HepG2 (cell line): ENCODE measurements around the gene PISD. TPM values are rescaled to one million over a fixed set of nuclear protein-coding genes. Genes with fewer than 3 reads are reported as not detected.

Experiments
- ATAC-seq: fragments of 200-7000 bp; cut with Tn5 transposase; 3 replicates; pipeline ENCODE4 v1.9.1; 2020; ENCODE audit warnings: mild to moderate bottlenecking, moderate library complexity
- BruUV-seq: library from RNA; stranded (reverse); fragments of 400-500 nt; replicated peaks from 2 replicates; lab custom pipeline; 2021; lab: Mats Ljungman, UMichigan
- CTCF ChIA-PET: fragments of 300-600 bp; formaldehyde crosslinking; extraction: SDS; loops from one replicate; lab custom pipeline; 2021; ENCODE audit warnings: low total read pairs, inconsistent platforms, low intra/inter-chr PET ratio; lab: Yijun Ruan, JAX
- POLR2A ChIA-PET: fragments of 350-600 bp; sonication (Branson Sonifier 250); formaldehyde crosslinking; loops from one replicate; lab custom pipeline; 2020; ENCODE audit warnings: antibody characterized with exemption, inconsistent platforms; lab: Yijun Ruan, JAX
- DNase-seq: peaks from one replicate; pipeline ENCODE4 v3.0.0-alpha.2; 2015; ENCODE audit warnings: low spot score
- FAIRE-seq: peaks from 3 replicates; lab custom pipeline; 2011; peaks lifted over from hg19 to GRCh38; lab: Jason Lieb, UNC
- H2AFZ ChIP-seq: one replicate; pipeline ENCODE4 v1.6.1; 2011; ENCODE audit warnings: low read length, inconsistent platforms
- H3K27ac ChIP-seq: fragments of 300-600 bp; 3 replicates; pipeline ENCODE4 v1.8.0; 2011; ENCODE audit warnings: mixed run types, mild to moderate bottlenecking, mixed read lengths, low read length, inconsistent platforms; ENCODE audit not compliant: insufficient read depth; ENCODE audit errors: extremely low read length
- H3K27me3 ChIP-seq, 2 experiments: fragments of 200-600 bp in 1 of 2; 2 replicates in 1 of 2; 3 replicates in 1 of 2; pipeline versions ENCODE4 v1.6.0 to v1.8.0; 2011; ENCODE audit warnings: low read length in 2 of 2, mild to moderate bottlenecking in 2 of 2, moderate library complexity in 2 of 2, inconsistent platforms in 1 of 2; ENCODE audit not compliant: insufficient read depth in 2 of 2, control insufficient read depth in 1 of 2
- H3K36me3 ChIP-seq, 2 experiments: fragments of 200-600 bp in 1 of 2; replicated peaks in 1 of 2; 2 replicates in 1 of 2; 3 replicates in 1 of 2; pipeline versions ENCODE4 v1.5.1 to v1.8.0; 2011; ENCODE audit warnings: low read length in 2 of 2, inconsistent platforms in 1 of 2; ENCODE audit not compliant: insufficient read depth in 2 of 2, control insufficient read depth in 1 of 2
- H3K4me1 ChIP-seq: 2 replicates; pipeline ENCODE4 v1.5.1; 2012; ENCODE audit warnings: low read length, inconsistent platforms; ENCODE audit not compliant: insufficient read depth
- H3K4me2 ChIP-seq: 2 replicates; pipeline ENCODE4 v1.6.0; 2011; ENCODE audit warnings: low read depth, low read length, inconsistent platforms
- H3K4me3 ChIP-seq, 3 experiments: fragments of 200-600 bp in 1 of 3; sonication (generic), shearing (Covaris generic) in 1 of 3; replicated peaks in 1 of 3; 2 replicates each; pipeline ENCODE4 v1.5.1; 2011 to 2016; ENCODE audit warnings: low read length in 3 of 3, inconsistent platforms in 2 of 3, low read depth in 2 of 3, mild to moderate bottlenecking in 2 of 3, control low read depth in 1 of 3, mixed read lengths in 1 of 3; ENCODE audit not compliant: insufficient read depth in 1 of 3
- H3K79me2 ChIP-seq: one replicate; pipeline ENCODE4 v1.6.1; 2011; ENCODE audit warnings: low read length, inconsistent platforms; ENCODE audit not compliant: insufficient read depth
- H3K9ac ChIP-seq: 2 replicates; pipeline ENCODE4 v1.6.0; 2011; ENCODE audit warnings: mild to moderate bottlenecking, low read depth, low read length, inconsistent platforms; ENCODE audit not compliant: insufficient read depth
- H3K9me3 ChIP-seq: 2 replicates; pipeline ENCODE4 v1.5.1; 2012; ENCODE audit warnings: mild to moderate bottlenecking, low read length
- H4K20me1 ChIP-seq: 2 replicates; pipeline ENCODE4 v1.6.0; 2011; ENCODE audit warnings: inconsistent platforms, mild to moderate bottlenecking, low read length, moderate library complexity; ENCODE audit not compliant: insufficient read depth
- AGO2 ChIP-seq: fragments of 200-400 bp; formaldehyde crosslinking; optimal IDR thresholded peaks from 2 replicates; pipeline ENCODE3; 2017; ENCODE audit warnings: mild to moderate bottlenecking, low read depth, low read length, moderate library complexity
- BHLHE40 ChIP-seq: IDR thresholded peaks from 2 replicates; pipeline ENCODE4 v1.6.1; 2011; ENCODE audit warnings: low read length, improper control_type of control experiment
- SNAPC4 ChIP-seq: sonication (generic); formaldehyde crosslinking; IDR thresholded peaks from 2 replicates; pipeline ENCODE4 v1.4.0; 2020; ENCODE audit warnings: mild to moderate bottlenecking, missing genetic modification reagents
- ZNF460 ChIP-seq: sonication (generic); formaldehyde crosslinking; IDR thresholded peaks from 2 replicates; pipeline ENCODE4 v1.5.1; 2020; ENCODE audit warnings: missing genetic modification reagents, mild to moderate bottlenecking, borderline replicate concordance
- WGBS: methylation state at CpG from one replicate; pipeline ENCODE4 v1.1.6; 2017; ENCODE audit warnings: low lambda C conversion rate; 5-methylcytosine and 5-hydroxymethylcytosine counted together
- in situ Hi-C: cut with HindIII; loops from 2 replicates; pipeline ENCODE4 v1.10.0; 2017; ENCODE audit warnings: low pct_unique_long_range_greater_than_20kb; ENCODE audit not compliant: extremely low pct_ligation_motif_present
- intact Hi-C: fragments of 100-400 bp; cut with micrococcal nuclease; formaldehyde crosslinking; loops from one replicate; pipeline ENCODE4 v1.10.0; 2022; ENCODE audit not compliant: unreplicated experiment
- polyA plus RNA-seq, 8 experiments: library from polyadenylated mRNA; depleted of rRNA in 3 of 8; stranded (reverse) in 7 of 8; unstranded in 1 of 8; fragments of >200 nt; fragmentation: Illumina TruSeq in 4 of 8; extraction: Trizol in 4 of 8; gene quantifications; 2 replicates each; pipeline versions ENCODE4 v1.2.1 to v1.2.3, GENCODE V29; 2011 to 2016; ENCODE audit warnings: low read depth in 4 of 8, missing spikeins in 1 of 8, mixed read lengths in 1 of 8; ENCODE audit not compliant: insufficient read depth in 1 of 8
- total RNA-seq, 5 experiments: library from RNA; depleted of rRNA; stranded (reverse); fragments of >200 nt; fragmentation: Illumina TruSeq; extraction: Trizol; gene quantifications; 2 replicates each; pipeline ENCODE4 v1.2.3, GENCODE V29; 2016; ENCODE audit warnings: low read depth in 1 of 5
- TF ChIP-seq, protein P1 (sequence below): sonication (generic); formaldehyde crosslinking; IDR thresholded peaks from 2 replicates; pipeline ENCODE4 v1.9.0; 2021; ENCODE audit warnings: missing genetic modification reagents, mild to moderate bottlenecking, borderline replicate concordance
- TF ChIP-seq, protein P2 (sequence below): sonication (generic); formaldehyde crosslinking; IDR thresholded peaks from 2 replicates; pipeline ENCODE4 v1.9.0; 2021; ENCODE audit warnings: missing genetic modification reagents, mild to moderate bottlenecking, borderline replicate concordance

The PISD gene
- total and polyA plus RNA-seq, 2 of the 13 experiments (the other 11 are each of a cell fraction or from before 2014, with no cell fraction given), result 30.1 to 47.7 TPM

GRCh38 chr22:31610611-31611010 is 51.4 kb downstream of the PISD start:
- TF ChIP-seq, protein P1, sequence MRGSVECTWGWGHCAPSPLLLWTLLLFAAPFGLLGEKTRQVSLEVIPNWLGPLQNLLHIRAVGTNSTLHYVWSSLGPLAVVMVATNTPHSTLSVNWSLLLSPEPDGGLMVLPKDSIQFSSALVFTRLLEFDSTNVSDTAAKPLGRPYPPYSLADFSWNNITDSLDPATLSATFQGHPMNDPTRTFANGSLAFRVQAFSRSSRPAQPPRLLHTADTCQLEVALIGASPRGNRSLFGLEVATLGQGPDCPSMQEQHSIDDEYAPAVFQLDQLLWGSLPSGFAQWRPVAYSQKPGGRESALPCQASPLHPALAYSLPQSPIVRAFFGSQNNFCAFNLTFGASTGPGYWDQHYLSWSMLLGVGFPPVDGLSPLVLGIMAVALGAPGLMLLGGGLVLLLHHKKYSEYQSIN (CRISPR knock-in tag), result no peak
- TF ChIP-seq, protein P2, sequence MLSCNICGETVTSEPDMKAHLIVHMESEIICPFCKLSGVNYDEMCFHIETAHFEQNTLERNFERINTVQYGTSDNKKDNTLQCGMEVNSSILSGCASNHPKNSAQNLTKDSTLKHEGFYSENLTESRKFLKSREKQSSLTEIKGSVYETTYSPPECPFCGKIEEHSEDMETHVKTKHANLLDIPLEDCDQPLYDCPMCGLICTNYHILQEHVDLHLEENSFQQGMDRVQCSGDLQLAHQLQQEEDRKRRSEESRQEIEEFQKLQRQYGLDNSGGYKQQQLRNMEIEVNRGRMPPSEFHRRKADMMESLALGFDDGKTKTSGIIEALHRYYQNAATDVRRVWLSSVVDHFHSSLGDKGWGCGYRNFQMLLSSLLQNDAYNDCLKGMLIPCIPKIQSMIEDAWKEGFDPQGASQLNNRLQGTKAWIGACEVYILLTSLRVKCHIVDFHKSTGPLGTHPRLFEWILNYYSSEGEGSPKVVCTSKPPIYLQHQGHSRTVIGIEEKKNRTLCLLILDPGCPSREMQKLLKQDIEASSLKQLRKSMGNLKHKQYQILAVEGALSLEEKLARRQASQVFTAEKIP (CRISPR knock-in tag), result no peak
- no peak for TF ChIP-seq BHLHE40
- TF ChIP-seq SNAPC4, result no peak
- no peak for TF ChIP-seq ZNF460 (CRISPR knock-in tag)
- TF ChIP-seq AGO2, result peak; percentile 52
- Histone ChIP-seq H3K9me3 (no peaks in the 10 kb centered on the region), H2AFZ (no peak overlapping the region), H4K20me1 (no peaks in the 10 kb centered on the region), H3K27ac (no peak overlapping the region), H3K4me2 (no peak overlapping the region), H3K4me3 (no peak overlapping the region), H3K4me1 (peaks cover 26% of the 10 kb centered on the region), H3K27me3 (no peaks in the 10 kb centered on the region), H3K36me3 (peaks cover 16 to 34% of the 10 kb centered on the region in 2 experiments; a peak in 4 of 5 replicates), H3K79me2 (no peaks in the 10 kb centered on the region), H3K9ac (no peak overlapping the region)
- DNase-seq, result no peak
- no TSS peak for BruUV-seq
- ChIA-PET POLR2A (no interaction called here), CTCF (no interaction called here)
- FAIRE-seq, result no peak
- in situ Hi-C loops (loop anchor here (5.0 kb wide), 1 partner anchor 48 kb away; no protein-coding TSS in a partner anchor), intact Hi-C loops (no loop called here)
- WGBS, result 100% methylated on average over 2 of the region's 6 CpGs
- ATAC-seq, result no peak
